GM04504 (cell line): Measurements from ENCODE around the gene LRCH1.

ENCODE experiments used
- DNase-seq: peaks from one replicate; pipeline ENCODE4 v3.0.0-alpha.2; 2012; ENCODE audit warnings: low read depth

LRCH1 gene

GRCh38 chr13:46562581-46562980 is 9.6 kb downstream of the LRCH1 start:
- DNase-seq, result no peak

GRCh38 chr13:46565808-46566750 is 13.1 kb downstream of the LRCH1 start:
- DNase-seq, result no peak

DNA sequence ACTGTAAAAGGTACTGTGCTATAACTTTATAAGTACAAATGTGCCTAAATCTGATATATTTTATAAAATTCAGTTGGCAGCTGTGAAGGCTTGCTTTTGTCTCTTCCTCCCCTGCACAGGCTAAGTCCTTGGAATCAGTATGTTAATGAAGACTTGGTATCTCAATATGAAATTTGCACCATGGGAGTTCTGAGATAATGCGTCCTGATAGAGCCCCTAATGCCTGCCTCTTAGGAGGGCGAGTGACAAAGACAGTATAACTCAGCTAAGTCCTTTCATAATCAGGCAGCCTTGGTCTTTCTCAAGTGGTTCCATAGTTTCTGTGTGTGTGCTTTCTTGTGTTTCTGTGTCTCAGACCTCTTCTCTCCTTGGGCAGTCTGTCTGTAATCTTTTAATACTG is 14.7 kb downstream of the LRCH1 start:
- DNase-seq, result no peak

DNA sequence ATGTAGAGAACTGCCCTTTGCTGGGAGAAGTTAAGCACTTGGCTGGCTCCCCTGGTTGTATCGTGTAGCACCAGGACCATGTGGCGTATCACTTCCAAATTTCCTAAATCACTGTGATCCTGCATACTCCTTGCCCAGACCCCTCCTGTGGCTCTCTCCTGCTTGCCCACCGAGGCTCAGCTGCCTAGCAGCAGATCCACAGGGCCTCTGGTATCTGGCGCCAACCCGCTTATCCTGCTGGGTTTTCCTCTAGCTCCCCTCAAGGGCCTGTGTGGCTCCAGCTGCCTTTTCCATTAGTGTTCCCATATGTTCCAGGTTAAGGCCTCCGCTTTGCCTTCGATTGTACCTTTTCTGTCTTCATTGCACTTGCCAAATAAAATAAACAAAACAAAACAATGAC is 16.5 kb downstream of the LRCH1 start:
- no peak for DNase-seq

DNA sequence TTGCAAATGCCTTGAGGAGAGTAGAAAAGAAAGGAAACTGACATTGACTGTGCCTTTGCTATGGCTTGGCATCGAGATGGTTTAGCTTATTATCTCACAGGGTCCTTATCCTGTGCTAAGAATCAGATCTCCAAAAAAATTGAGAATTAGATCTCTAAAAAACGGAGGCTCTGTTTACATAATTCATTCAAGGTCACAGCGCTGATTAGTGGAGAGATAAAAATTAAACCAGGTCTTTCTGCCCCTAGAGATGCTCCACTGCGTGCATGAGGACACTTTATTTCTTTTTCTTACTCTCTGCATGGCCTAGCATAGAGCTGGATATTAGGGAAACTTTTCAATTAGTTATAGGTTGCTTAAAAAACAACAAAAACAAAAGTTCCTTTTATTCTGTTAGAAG is 17.3 kb downstream of the LRCH1 start:
- no peak for DNase-seq

- peak; percentile 50 for DNase-seq
Observed at GRCh38 chr13:46571189-46571908, 18.4 kb downstream of the LRCH1 start.

DNA sequence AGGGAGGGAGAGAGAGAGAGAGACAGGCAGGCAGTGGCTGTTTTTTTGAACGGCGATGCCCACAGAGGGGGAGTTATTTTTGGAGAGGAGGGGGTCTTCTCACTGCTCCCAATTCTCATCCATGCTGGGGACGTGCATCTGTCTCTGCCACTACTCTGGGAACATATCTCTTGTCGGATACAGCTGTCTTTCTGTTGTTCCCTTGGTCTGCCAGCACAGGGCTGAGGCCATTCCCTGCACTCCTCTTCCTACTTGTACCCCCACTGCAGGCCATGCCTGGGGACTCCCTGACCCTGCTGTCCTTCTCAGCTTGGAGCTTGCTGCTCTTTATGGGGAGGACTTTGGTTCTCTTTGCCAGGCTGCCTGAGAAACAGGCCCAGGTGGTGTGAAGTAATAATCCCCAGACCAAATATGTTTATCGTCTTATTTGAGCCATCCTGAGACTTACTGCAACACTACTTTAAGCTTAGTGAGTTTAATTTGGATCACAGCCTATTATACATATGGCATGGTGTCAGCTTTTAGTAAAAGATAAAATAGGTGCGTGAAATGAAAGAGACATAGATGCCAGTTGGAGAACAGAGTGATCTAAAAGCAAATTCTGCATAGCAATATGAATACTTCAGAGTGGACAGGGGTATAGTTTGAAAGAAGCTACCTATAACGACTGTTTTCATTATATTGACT is 19.1 kb downstream of the LRCH1 start:
- no peak for DNase-seq

GRCh38 chr13:46572752-46573431 is 19.9 kb downstream of the LRCH1 start:
- DNase-seq, result no peak

GRCh38 chr13:46575301-46575771 is 22.4 kb downstream of the LRCH1 start:
- no peak for DNase-seq

DNA sequence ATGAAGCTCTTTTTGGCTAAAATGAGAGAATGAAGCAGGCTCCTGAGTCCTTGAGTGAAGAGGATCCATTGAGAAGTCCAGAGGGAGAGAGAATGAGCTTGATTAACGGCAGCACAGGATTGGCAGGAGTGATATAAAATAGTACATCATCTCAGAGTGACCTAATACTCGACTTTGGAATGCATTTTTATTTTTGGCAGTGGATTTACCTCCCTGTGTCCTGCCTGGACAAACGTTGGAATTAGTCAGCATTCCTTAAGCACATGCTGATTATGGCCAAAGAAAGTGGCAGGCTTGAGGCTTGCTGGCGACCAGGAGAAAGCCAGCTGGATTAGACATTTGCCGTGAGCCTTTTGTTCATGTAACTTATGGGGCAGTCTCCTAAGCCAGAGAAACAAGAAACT is 22.9 kb downstream of the LRCH1 start:
- peak; percentile 70 for DNase-seq

DNA sequence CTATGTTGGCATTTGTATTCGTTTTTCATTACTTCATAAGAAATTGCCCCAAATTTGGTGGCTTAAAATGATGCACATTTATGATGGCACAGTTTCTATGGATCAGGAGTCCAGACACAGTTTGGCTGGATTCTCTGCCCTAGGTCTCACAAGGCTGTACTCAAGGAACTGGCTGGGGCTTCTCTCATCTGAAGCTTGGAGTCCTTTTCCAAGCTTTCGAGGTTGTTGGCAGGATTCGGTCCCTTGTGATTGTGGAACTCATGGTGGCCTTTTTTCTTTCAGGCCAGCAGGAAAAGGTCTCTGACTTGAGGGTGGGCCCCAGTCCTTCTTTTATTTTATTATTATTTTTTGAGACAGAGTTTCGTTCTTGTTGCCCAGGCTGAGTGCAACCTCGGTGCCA is 23.8 kb downstream of the LRCH1 start:
- no peak for DNase-seq

DNA sequence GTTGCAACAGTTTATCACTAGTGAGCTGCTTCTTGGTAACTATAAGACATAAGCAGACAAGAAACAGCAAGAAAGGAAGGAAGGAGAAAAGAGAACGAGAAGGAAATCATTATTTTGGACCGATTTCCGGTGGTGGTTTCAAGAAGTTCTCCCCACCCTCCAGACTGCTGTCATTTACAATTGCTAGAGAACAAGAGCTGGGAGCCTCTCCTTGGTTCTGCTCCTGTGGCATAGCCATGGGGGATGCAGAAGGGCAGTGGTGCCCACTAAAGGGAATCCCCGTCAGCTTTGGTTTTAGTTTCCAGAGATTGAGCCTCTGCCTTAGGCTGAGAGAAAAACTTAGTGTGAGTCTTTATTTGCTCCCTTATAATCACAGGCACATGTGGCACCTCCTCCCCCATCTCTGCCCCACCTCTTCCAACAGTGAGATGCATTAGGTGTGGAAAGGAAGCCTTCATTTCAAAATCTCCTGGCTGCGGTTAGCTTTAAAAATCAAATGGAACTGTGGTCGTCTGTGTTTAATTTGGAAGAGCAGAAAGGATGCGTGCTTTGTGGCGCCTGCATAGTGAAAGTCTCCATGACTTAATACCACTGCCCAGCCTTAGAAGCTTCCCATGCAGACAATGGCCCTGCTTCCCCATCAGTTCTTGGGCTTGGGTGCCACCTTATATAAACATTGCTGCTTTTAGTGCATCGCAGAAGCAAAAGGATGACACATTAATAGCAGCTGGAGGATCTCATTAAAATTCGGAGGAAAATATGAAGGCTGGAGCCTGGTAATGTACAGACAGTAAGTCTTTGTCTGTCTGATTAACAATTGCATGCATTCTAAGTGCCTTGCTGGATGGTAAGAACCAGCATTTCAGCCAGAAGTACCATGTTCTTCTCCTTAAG is 25.0 kb downstream of the LRCH1 start:
- DNase-seq, result peak; percentile 44

DNA sequence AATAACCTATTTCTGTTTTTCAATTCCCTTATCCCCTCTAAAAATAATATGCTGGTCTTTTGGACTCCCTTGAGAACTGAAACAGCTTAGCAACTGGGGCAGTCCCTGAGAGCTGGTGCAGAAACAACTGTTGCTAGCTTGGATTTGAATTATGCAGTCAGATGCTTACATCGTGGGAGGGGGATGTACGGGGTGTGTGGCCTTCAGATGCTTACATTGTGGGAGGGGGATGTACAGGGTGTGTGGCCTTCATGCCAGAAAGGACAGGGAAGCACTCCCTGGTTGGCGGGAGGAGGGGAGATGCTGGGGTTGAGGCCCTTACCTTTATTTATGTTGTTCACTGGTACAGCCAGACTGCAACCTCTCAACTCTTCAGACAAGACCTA is 25.6 kb downstream of the LRCH1 start:
- DNase-seq, result no peak

GRCh38 chr13:46580362-46580839 is 27.4 kb downstream of the LRCH1 start:
- DNase-seq, result no peak

GRCh38 chr13:46582190-46582589 is 29.2 kb downstream of the LRCH1 start:
- no peak for DNase-seq

GRCh38 chr13:46586751-46587514 is 34.0 kb downstream of the LRCH1 start:
- DNase-seq, result no peak

GRCh38 chr13:46587807-46588418 is 34.9 kb downstream of the LRCH1 start:
- no peak for DNase-seq

GRCh38 chr13:46592385-46592784 is 39.4 kb downstream of the LRCH1 start:
- no peak for DNase-seq

GRCh38 chr13:46593398-46593797 is 40.4 kb downstream of the LRCH1 start:
- no peak for DNase-seq
